Heart left ventricle (tissue), 16 donors: Measurements from ENCODE around the gene SPNS3. TPM values are rescaled to one million over a fixed set of nuclear protein-coding genes. Genes with fewer than 3 reads are reported as not detected.

Experiments
- ATAC-seq, 4 donors: fragments of 200-7000 bp; cut with Tn5 transposase; one replicate each; pipeline ENCODE4 v1.9.1; 2020 to 2022; ENCODE audit warnings: moderate library complexity in 4 of 4, mild to moderate bottlenecking in 3 of 4, moderate number of reproducible peaks in 1 of 4
- DNase-seq, 5 donors: peaks; one replicate each; pipeline ENCODE4 v3.0.0-alpha.2; 2020
- H3K27ac ChIP-seq, 12 donors: fragments of 200-600 bp; sonication (generic) in 4 of 12; one replicate each; pipeline versions ENCODE4 v1.5.0 to v1.8.0; 2016 to 2022; ENCODE audit warnings: mild to moderate bottlenecking in 2 of 12
- H3K27me3 ChIP-seq, 9 donors: fragments of 200-600 bp; sonication (generic) in 2 of 9; one replicate each; pipeline versions ENCODE4 v1.5.1 to v1.8.0; 2016 to 2022; ENCODE audit warnings: mild to moderate bottlenecking in 3 of 9
- H3K36me3 ChIP-seq, 9 donors: fragments of 200-600 bp; sonication (generic) in 2 of 9; one replicate each; pipeline versions ENCODE4 v1.5.0 to v1.8.0; 2018 to 2022; ENCODE audit warnings: mild to moderate bottlenecking in 2 of 9
- H3K4me1 ChIP-seq, 12 donors: fragments of 200-600 bp; sonication (generic) in 4 of 12; one replicate each; pipeline versions ENCODE4 v1.5.0 to v1.8.0; 2016 to 2022; ENCODE audit warnings: mild to moderate bottlenecking in 3 of 12
- H3K4me3 ChIP-seq, 12 donors: fragments of 200-600 bp; sonication (generic) in 4 of 12; one replicate each; pipeline versions ENCODE4 v1.5.0 to v1.8.0; 2017 to 2022; ENCODE audit warnings: mild to moderate bottlenecking in 9 of 12, moderate library complexity in 4 of 12
- H3K9me3 ChIP-seq, 12 donors: fragments of 200-600 bp; sonication (generic) in 4 of 12; one replicate each; pipeline versions ENCODE4 v1.5.0 to v1.8.0; 2016 to 2022; ENCODE audit warnings: mild to moderate bottlenecking in 1 of 12
- POLR2A ChIP-seq, 2 donors: fragments of 450-650 bp; IDR thresholded peaks; one replicate each; pipeline ENCODE4 v1.6.1; 2017; ENCODE audit warnings: antibody characterized with exemption in 2 of 2, mild to moderate bottlenecking in 2 of 2, moderate library complexity in 2 of 2
- WGBS, 4 donors: extraction: QIAGEN DNeasy Blood & Tissue Kit in 2 of 4; methylation state at CpG; one replicate each; pipeline versions ENCODE4 v1.1.5 to v1.1.7; 2013 to 2018; 5-methylcytosine and 5-hydroxymethylcytosine counted together
- intact Hi-C, 10 donors: fragments of 100-400 bp; cut with DNase I; formaldehyde crosslinking; loops; one replicate each; pipeline versions ENCODE4 v1.11.1 to v1.14.2; 2022
- polyA plus RNA-seq, 2 donors: library from polyadenylated mRNA; stranded (reverse); fragments of 200-250 nt; gene quantifications; one replicate each; pipeline ENCODE4 v1.2.3, GENCODE V29; 2013
- total RNA-seq, 9 donors: library from RNA; depleted of rRNA in 2 of 9; stranded (reverse); fragments of >200 nt in 2 of 9; fragmentation: NEBNext Ultra II Directional in 3 of 9; extraction: Animal tissue kit (Norgen Biotek cat#: 25700) in 3 of 9; gene quantifications; one replicate each; pipeline versions ENCODE4 v1.1.0 to v1.2.4, GENCODE V29; 2016 to 2023
- TF ChIP-seq, protein P1 (sequence below), 12 donors: fragments of 200-600 bp; sonication (generic) in 4 of 12; IDR thresholded peaks; one replicate each; pipeline versions ENCODE4 v1.5.0 to v1.8.0; 2018 to 2022; ENCODE audit warnings: antibody characterized with exemption in 12 of 12, mild to moderate bottlenecking in 5 of 12
- donor health status: ischemic (EF 13 %, LVEDD 7.1; RV severe dilation, severe dysfunction).
- donor health status: healthy with polysubstance abuse.
- donor health status: DM: no; HTN: yes; CAD: no.
- donor health status: DM: no; HTN: no; CAD: no.
- donor health status: ischemic (EF 25% LVEDD 6.9; RV normal size, moderate dysfunction).
- donor health status: ischemic (EF 25% LVEDD 5.7; RV mildly dilated, moderate dysfunction).
- donor health status: healthy.
- donor health status: DM: yes; HTN: yes; CAD: no.
- donor health status: ischemic (EF 35%, LVEDD 5.7; RV mildly dilated, moderate dysfunction).
- donor health status: nonischemic (EF 11% LVEDD 7.7; RV severe dilation, severe dysfunction).
- donor health status: DM: yes; HTN: yes; CAD: no.
- donor health status: PGD.
- donor health status: ischemic (EF 29% LVEDD 5.4; RV normal size, mild dysfunction).
- donor health status: nonischemic (EF 23%, LVEDD 6.1; RV moderate dilation, normal function).

The SPNS3 gene
- total and polyA plus RNA-seq, 11 donors = 0.23 to 1.9 (median 1.1) TPM; not detected in 3

DNA sequence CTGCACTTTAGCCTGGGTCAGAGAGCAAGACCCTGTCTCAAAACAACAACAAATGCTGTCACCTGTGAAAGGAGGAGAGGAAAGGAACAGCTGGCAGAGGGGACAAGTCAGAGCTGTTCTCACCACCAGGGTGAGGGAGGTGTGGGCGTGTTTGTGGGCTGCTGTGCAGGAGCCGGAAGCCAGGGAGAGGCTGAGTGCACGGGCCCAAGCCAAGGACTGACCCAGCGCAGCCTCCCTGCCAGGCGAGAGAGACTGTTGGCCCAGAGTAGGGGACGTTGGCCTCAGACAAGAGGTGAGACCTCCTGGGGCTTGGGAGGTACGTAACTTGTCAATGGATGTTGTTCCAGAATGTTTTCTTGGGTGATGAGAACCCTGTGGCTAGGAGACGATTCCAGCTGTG, 75.7 kb downstream of the SPNS3 start:
- H3K27ac ChIP-seq = peak overlapping the region; percentile 14 to 86 (median 71)
- H3K4me1 ChIP-seq = peaks cover 3 to 88% (median 55%) of the 10 kb centered on the region in 12 donors
- no peak for DNase-seq
- no peak overlapping the region for H3K4me3 ChIP-seq
- H3K27me3 ChIP-seq = no peaks in the 10 kb centered on the region
- no peak for TF ChIP-seq POLR2A (IDR thresholded peaks at IDR 0.05)
- TF ChIP-seq, protein P1, sequence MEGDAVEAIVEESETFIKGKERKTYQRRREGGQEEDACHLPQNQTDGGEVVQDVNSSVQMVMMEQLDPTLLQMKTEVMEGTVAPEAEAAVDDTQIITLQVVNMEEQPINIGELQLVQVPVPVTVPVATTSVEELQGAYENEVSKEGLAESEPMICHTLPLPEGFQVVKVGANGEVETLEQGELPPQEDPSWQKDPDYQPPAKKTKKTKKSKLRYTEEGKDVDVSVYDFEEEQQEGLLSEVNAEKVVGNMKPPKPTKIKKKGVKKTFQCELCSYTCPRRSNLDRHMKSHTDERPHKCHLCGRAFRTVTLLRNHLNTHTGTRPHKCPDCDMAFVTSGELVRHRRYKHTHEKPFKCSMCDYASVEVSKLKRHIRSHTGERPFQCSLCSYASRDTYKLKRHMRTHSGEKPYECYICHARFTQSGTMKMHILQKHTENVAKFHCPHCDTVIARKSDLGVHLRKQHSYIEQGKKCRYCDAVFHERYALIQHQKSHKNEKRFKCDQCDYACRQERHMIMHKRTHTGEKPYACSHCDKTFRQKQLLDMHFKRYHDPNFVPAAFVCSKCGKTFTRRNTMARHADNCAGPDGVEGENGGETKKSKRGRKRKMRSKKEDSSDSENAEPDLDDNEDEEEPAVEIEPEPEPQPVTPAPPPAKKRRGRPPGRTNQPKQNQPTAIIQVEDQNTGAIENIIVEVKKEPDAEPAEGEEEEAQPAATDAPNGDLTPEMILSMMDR (IDR thresholded peaks at IDR 0.05) = no peak
- ATAC-seq = peak in 3 of 4 donors; percentile 23 to 35 (median 25)
- intact Hi-C loops = loop anchor here in 3 of 10 donors (10.0 kb wide), 1 partner anchor 85 kb away; no protein-coding TSS in a partner anchor
- no peaks in the 10 kb centered on the region for H3K36me3 ChIP-seq
- no peaks in the 10 kb centered on the region for H3K9me3 ChIP-seq
- WGBS, 4 donors = 54 to 61% (median 58%) methylated on average over 8 of the region's 8 CpGs

DNA sequence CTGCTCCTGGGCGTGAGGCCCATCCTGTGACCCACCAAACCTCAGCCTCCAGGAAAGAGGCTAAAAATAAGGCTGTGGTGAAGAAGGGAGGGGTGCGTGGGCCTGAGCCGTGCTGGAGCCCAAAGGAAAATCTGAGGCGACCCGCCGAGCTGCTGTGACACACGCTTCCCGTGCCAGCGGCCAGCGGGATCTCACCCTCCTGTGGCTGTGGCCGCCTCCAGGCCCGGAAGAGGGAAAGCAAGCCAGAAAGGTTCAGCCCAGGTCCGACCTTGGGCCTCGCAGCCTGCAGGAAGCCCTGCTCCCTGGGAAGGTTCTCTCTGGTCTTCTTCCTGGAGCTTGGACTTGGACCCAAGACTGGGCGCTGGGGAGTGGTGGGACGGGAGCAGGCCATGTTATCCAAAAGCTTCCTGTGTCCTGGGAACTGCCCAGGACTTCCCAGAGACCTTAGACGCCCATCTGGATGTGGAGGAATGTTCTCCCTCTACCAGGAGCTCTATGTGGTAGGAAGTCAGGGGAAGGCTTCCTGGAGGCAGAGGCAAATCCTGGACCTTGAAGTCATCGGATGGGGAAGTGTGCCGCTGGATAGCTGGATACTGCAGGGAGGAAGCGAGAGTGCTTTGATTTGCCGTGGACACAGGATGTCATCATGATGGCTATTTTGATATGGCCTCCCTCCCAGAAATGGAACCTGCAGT, 76.3 kb downstream of the SPNS3 start:
- Histone ChIP-seq H3K9me3 (no peaks in the 10 kb centered on the region), H3K27me3 (no peaks in the 10 kb centered on the region), H3K36me3 (no peaks in the 10 kb centered on the region), H3K27ac (peak overlapping the region; percentile 14 to 86 (median 71)), H3K4me3 (peak overlapping the region in 1 of 12 donors; percentile 2), H3K4me1 (peaks cover 3 to 82% (median 50%) of the 10 kb centered on the region in 12 donors)
- intact Hi-C loops = loop anchor here in 4 of 10 donors (5.0 to 10.0 kb wide), 2 partner anchors 85 to 143 kb away; partner anchors contain the start of gene UBE2G1 (in 1 of the 4)
- peak; percentile 24 to 74 (median 62) for ATAC-seq
- TF ChIP-seq POLR2A (IDR thresholded peaks at IDR 0.05) = no peak
- TF ChIP-seq, protein P1 (IDR thresholded peaks at IDR 0.05) = no peak
- 47 to 60% (median 50%) methylated on average over 19 to 21 of the region's 21 CpGs for WGBS, 4 donors
- peak in 4 of 5 donors; percentile 54 to 79 (median 66) for DNase-seq

DNA sequence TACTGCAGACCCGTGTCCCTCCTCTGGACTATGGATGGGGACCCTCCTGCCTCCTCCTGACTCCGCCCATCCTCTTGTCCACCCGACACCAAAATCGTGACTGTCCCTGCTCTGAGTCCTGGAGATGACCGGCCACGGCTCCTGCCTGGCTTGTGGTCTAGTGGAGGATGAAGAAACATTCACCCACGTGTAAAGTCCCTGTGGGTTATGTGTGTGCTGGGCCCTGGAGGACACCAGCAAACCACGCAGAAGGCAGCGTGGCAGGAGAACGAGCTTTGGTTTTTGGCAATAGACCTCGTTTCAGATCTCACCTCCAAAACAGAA, 76.8 kb downstream of the SPNS3 start:
- no peaks in the 10 kb centered on the region for H3K9me3 ChIP-seq
- H3K27me3 ChIP-seq = no peaks in the 10 kb centered on the region
- intact Hi-C loops = loop anchor here in 1 of 10 donors (5.0 kb wide), 1 partner anchor 143 kb away; the partner anchor contains the start of gene UBE2G1
- DNase-seq (no peak), ATAC-seq (no peak)
- H3K4me3 ChIP-seq = no peak overlapping the region
- TF ChIP-seq, protein P1 (IDR thresholded peaks at IDR 0.05) = no peak
- no peak for TF ChIP-seq POLR2A (IDR thresholded peaks at IDR 0.05)
- no peaks in the 10 kb centered on the region for H3K36me3 ChIP-seq
- peaks cover 3 to 77% (median 47%) of the 10 kb centered on the region in 12 donors for H3K4me1 ChIP-seq
- peak overlapping the region in 11 of 12 donors; percentile 14 to 86 (median 69) for H3K27ac ChIP-seq
- WGBS, 4 donors = 64 to 70% (median 68%) methylated on average over 11 of the region's 11 CpGs

- TF ChIP-seq, protein P1 (IDR thresholded peaks at IDR 0.05) = no peak
- no peak for TF ChIP-seq POLR2A (IDR thresholded peaks at IDR 0.05)
- DNase-seq (no peak), ATAC-seq (peak in 1 of 4 donors; percentile 16)
- H3K27ac ChIP-seq = peak overlapping the region in 9 of 12 donors; percentile 14 to 86 (median 69)
- no peaks in the 10 kb centered on the region for H3K9me3 ChIP-seq
- 78 to 92% (median 84%) methylated on average over 10 of the region's 10 CpGs for WGBS, 4 donors
- H3K4me3 ChIP-seq = no peak overlapping the region
- no peaks in the 10 kb centered on the region for H3K27me3 ChIP-seq
- peaks cover 3 to 69% (median 39%) of the 10 kb centered on the region in 12 donors for H3K4me1 ChIP-seq
- no peaks in the 10 kb centered on the region for H3K36me3 ChIP-seq
- intact Hi-C loops = loop anchor here in 1 of 10 donors (5.0 kb wide), 1 partner anchor 144 kb away; the partner anchor contains the start of gene UBE2G1
Observed at GRCh38 chr17:4511199-4511932, 77.6 kb downstream of the SPNS3 start.
